HG03159 (cell line): Measurements from ENCODE around the gene CEP72.

Experiments used
- ATAC-seq: cut with Tn5 transposase; IDR thresholded peaks from one replicate; pipeline ENCODE4 v1.9.1; 2021; ENCODE audit warnings: mild to moderate bottlenecking, moderate library complexity; ENCODE audit not compliant: unreplicated experiment

CEP72 gene

DNA sequence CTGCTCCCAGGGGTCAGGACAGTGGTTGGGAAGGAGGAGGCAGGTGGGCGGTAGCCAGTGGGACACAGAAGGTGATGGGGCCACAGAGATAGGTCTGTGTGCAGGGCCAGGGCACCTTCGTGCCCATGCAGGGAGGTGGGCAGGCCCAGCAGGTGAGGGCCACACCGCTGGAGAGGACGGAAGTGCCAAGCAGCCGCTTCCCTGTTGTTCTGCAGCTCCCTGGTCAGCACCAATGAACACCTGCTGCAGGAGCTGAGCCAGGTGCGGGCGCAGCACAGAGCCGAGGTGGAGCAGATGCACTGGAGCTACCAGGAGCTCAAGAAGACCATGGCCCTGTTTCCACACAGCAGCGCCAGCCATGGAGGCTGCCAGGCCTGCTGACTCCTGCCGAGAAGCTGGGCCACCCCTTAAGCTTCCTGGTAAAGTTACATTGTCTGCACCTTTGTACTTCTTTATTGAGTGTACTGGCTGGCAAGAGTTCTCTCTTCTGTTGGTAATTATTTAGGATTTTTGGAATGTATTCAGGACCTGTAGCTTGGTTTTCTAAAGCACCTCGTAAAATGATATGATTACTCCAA, 40.7 kb downstream of the CEP72 start:
- ATAC-seq: no peak

DNA sequence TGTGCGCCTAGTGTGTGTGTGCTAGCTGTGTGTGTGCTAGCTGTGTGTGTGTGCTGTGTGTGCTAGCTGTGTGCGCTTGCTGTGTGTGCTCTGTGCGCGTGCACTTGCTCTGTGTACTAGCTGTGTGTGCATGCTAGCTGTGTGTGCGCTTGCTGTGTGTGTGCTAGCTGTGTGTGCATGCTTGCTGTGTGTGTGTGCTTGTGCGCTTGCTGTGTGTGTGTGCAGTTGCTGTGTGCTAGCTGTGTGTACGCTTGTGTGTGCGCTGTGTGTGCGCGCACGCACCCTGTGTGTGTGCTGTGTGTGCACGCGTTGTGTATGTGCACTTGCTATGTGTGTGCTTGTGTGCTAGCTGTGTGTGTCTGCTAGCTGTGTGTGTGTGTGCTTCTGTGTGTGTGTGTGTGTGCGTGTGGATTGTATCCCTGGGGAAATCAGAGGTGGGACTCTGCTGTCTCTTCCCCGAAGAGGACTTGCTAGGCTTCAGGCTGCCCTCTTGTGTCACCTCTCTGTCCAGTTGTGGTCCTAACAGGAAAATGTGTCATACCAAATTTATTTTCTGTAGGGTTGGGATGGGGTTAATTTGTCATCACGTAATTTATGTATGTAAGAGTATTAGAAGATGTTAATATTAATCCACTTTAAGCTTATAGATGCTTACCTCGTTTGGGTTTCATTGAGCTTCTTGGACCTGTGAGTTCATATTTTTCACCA, 42.1 kb downstream of the CEP72 start:
- ATAC-seq: no peak

DNA sequence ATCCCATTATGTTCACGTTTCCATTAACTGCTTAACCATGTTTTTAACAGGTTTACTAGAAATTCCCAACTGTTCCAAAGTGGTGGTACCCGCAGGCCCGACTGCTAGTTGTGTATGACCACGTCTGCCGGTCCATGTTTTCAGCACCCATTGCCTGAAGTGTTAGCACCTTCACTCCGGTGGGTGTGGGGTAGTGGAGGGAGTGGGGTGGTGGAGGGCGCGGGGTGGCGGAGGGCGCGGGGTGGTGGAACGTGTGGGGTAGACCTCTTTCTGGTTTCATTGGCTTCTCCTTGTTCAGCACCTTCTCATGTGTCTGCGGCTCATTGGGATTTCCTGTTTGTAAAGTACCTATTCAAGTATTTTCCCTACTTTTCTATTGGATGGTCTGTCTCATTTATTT, 43.3 kb downstream of the CEP72 start:
- no peak for ATAC-seq

DNA sequence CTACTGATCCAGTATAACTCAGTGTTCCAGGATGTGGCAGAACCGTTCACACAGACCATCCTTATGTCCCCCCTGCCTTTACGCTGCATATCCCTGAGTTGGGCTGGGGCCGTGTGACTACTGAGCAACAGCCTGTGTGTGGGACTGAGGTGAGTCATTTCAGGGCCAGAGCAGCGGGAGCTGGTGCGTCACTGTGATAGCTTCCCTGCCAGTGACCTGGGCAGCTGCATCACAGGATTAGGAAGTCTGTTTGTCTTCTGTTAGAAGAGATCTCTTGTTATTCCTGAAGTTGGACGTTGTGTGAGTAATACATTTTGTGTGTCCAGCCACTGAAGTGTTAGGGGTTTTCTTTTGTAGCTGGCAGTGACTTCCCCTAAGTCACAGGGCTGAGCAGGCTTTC, 45.4 kb downstream of the CEP72 start:
- no peak for ATAC-seq

DNA sequence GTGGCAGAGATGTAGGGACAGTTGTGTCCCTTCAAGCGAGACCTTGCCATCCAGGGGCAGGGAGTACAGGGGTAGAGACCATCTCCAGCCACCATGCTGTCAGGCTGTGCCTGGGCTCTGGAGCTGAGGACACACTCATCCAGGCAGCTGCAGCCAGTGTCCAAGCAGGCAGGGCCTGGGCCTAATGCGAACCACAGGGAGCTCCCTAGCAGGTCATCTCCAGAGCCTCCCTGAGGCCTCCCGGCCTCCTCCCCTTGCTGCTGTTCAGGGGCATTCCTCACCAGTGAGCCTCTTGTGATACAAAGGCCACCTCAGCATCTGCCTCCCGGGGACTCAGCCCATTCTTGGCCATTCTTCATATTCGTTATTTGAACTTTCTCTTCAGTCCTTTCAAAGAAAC, 46.0 kb downstream of the CEP72 start:
- no peak for ATAC-seq

DNA sequence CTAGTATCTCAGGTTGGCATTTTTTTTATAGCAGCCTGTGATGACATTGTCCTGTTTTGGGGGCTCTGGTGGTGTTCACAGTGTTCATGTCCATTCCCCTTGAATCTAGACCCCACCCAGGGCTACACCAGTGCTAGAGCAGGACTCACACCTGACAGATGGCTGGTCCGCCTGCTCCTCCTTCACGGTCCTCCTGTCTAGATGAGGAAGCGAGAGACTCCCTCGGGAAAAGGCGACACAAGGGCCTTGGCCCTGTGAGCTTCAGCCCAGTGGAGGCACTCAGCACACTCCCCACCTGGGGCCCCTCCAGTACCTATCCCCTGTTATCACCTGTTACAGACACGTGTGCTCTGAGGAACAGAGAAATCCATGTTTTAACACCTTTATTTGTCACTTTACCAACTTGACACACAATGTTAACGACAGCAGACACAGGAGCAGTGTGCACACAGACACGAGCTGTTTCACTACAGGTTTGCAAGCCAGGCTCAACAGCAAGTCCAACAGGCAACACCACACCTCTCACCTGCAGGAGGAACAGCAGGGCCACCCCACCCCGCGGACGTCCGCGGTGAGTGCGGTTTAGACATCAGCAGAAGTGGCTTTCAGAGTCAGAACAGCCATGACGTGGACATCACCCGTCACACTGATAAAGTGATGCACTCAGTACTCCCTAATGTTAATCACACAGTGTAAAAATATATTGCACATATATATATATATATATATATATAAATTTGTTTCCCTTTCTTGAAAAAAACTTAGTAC, 47.5 kb downstream of the CEP72 start:
- ATAC-seq: no peak

DNA sequence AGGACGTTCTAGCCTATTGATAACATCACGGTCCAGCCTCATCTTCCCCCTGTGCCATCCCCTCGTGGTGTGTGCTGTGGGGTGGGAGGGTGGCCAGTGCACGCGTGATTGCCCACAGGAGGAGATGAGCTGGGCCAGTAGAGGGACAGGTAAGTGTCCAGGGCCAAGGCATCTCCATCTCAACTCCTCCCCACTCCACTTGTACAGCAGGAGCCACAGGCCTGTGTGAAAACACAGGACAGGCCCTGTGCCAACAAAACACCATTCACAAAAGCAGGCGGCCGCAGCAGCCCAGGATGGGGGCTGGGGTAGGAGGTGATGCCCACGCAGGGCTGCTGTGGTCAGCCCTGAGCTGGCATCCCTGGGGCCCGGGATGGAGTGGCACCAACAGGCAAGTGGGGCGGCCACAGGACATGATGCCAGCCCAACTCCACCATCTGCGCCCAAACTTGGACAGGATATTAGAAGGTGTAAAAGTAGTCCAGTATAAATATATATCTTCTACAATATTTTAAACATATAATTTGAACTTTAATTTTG, 48.4 kb downstream of the CEP72 start:
- ATAC-seq: no peak

DNA sequence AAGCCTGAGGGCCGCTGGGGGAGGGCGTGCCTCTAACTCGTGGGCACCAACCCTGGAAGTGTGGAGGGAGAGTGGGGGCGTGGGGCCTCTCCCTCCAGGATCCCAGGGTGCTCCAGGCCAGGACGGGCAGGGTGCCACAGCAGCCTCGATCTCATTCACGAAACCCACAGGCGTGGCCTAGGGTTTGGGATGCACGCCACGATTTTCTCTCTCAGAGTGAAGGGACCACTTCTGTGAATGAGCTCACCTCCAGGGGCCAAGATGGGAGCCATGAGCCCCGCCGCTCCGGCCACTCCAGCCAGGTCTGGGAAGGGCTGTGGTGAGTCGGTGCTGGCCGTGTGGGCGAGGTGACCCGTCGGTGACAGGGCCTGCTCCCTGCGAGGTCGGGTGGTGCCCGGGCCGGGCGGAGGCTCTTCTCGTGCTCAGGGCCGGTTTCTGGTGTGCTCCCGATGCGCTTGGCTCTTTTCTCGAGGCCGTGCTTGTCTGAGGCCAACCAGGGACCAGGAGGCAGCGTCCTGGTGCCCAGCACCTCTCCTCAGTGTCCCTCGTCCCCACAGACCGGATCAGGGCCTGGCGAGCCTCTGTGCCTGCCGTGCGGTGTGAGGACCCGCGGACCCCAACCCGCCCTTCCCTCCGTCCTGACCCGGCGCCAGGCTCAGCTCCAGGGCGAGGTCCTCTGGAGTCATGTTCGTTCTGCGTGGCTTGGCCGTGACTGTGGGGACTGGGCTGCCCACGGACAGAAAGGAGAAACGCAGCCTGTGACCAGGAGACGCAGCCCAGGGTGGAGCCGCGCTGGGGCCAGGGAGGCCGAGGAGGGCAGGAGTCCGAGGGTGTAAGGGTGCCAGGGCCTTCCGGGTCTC, 50.0 kb downstream of the CEP72 start:
- ATAC-seq: no peak

DNA sequence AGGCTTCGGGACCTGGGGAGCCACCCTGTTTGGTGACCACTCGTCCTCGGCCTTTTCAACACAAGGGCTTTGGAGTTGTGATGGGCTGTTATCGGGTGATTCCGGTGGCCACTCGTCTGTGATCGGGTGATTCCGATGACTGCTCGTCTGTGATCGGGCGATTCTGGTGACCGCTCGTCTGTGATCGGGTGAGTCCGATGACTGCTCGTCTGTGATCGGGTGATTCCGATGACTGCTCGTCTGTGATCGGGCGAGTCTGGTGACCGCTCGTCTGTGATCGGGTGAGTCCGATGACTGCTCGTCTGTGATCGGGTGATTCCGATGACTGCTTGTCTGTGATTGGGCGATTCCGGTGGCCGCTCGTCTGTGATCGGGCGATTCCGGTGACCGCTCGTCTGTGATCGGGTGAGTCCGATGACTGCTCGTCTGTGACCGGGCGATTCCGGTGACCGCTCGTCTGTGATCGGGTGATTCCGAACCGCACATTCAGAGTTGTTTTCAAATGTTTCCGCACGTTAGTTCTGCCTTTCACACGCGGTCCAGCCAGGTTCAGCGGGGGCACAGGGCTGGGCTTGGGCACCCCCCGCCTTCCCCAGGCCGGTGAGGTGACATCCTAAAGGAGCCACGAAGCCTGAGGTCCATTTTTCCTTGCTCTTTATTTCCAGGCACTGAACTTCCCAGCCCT, 50.8 kb downstream of the CEP72 start:
- ATAC-seq: no peak

DNA sequence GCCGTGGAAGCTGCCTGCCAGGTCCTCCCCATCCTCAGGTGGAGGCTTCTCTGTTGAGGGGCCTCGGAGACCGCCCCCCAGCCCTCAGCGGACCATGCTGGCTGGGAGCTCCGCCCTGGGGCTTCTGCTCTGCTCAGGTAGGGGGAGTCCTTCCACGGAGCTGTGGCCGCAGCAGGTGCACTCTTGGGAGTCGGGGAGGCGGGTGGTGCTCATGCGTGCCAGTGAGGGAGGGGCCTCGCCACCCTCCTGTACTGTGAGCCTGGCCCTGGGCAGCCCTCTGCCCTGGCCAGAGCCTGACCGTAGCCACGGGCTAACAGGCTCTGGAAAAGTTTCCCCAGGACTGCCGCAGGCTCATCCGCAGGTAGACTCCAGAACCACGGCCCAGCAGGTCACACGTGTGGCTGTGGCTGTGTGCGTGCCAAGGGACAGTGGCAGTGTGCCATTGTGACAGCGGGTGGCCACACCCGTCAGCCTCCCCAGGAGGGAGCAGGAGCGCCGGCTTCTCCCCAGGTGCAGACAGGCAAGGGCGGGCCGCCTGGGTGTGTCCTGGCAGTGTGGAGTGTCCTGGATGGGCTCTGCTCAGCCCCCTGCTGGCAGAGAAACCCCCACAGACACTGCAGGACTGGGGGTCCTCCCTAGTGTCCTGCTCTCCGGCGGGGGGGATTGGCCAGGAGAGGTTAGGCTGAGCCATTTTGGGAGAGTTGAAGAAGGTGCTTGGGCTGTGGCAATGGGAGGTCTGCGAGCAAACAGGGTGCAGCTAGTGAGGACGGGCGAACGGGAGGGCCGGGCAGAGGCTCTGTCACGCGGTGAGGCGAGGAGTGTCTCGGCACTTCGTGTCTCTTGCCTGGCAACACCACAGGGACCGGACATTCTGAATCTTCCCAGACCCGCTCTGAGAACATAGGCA, 51.5 kb downstream of the CEP72 start:
- no peak for ATAC-seq

DNA sequence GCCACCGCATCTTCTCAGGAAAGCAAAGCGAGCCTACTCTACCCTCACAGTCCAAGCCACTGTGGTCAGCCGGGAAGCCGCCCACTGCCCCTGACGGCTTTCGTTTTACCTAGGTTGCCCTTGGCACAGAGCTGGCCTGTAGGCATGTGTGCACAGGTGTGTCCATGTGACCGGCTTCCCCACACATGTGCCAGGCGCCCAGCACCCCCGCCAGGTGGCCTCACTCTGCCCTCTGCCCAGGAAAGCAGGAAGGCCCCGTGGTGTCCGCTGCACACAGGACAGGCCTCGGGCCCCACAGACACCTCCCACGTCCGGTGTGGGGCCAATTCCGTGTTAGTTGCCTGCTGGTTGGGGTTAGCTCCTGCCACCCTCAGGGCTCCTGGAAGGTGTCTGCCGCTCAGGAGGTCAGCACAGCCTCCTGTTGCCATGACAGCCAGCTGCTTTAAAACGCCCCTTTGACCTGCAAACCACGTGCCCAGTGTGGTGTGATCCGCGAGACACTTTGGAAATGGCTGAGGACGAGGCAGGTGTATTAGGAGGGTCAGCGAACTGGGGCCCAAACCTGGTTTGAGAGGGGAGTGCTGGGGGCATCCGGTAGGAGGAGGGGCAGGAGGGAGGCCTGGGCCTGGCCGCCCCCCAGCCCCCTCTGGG, 52.3 kb downstream of the CEP72 start:
- ATAC-seq: no peak

DNA sequence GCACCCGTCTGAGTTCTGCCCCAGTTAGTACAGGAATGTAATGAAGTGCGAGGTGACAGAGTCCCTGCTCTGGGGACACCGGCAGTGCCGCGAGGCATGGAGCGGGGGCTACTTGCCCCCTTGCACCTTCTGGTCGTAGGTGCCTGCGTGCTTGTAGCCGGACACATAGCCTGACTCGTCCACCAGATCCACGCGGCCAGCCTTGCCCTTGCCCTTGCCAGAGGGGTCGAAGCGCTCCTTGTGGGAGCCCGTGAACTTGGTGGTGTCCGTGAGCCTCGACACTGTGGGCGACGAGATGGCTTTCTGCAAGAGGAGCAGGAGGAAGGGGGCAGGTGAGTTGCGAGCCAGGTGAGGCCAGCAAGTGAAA, 52.8 kb downstream of the CEP72 start:
- no peak for ATAC-seq

DNA sequence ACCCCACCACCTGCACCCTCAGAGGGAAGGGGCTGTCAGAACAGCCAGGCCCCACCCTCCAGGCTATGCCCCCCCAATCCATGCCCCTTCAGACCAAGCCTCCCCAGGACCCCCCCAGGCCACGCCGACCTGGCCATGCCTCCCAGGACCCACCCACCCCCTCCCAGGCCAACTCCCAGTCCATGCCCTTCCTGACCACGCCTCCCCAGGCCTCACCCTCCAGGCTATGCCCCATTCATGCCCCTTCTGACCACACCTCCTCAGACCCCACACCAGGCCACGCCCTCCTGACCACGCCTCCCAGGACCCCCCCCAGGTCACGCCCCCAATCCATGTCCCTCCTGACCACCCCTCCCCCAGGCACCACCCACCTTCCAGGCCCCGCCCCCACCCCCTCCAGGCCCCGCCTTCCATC, 53.4 kb downstream of the CEP72 start:
- ATAC-seq: no peak

DNA sequence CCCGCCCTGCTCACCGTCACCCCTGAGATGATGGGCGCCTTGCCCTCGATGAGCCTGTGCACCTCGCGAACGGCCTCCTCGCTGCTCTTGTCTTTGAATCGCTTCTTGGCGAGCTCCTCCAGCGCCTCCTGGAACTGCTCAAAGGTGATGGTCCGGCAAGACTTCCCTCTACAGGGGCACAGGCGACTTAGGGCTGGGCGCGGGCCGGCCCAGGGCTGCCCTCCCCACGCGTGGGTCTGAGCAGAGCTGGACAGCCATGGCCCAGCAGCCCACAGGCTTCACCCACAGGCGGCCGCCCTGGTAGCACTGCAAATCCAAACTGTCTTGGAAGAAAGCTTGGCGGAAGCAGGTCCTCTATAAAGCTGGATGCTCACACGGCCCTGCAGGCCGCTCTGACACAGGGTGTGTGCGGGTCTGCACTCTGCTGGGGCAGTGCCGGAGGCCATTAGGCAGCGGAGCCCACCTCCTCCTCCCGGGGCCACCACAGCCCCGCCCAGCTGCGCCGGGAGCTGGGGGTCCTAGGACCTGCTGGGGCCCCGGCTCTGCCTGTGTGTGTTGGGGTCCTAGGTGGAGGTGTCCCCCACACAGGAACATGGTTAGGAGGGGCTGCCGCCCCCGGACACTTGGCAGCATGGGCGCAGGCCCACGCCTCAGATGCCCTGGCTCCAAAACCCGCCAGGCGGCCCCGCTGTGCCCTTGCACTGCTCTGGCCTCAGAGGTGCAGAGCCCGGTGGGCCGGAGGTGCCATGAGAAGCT, 54.0 kb downstream of the CEP72 start:
- ATAC-seq: no peak

DNA sequence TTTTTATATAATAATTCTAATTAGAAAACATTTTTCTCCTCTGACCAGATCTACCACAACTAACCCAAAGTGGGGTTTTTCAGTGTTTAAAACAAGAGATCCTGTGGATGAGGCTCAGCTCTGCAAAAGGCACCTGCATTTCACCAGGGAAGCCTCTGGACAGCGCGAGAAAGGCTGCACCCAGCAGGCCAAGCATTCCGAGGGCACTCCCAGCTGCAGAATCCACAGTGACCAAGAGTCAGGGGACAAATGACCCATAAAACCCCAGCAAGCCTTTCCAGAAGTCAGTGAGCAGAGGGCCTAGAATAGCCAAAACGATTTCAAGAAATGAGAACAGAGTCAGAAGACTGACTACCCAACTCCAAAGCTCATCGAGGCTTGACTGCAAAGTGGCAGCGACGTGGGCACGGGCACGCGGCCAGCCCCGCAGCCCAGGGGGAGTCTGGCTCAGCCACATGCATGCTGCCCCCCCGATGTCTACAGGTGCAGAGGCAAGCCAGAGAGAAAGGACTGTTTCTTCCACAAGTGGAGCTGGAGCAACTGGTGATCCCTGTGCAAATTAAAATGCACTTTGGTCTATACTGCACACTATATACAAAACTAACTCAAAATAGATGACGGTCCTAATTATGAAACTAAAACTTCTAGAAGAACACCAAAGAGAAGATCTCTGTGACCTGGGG, 54.8 kb downstream of the CEP72 start:
- no peak for ATAC-seq

DNA sequence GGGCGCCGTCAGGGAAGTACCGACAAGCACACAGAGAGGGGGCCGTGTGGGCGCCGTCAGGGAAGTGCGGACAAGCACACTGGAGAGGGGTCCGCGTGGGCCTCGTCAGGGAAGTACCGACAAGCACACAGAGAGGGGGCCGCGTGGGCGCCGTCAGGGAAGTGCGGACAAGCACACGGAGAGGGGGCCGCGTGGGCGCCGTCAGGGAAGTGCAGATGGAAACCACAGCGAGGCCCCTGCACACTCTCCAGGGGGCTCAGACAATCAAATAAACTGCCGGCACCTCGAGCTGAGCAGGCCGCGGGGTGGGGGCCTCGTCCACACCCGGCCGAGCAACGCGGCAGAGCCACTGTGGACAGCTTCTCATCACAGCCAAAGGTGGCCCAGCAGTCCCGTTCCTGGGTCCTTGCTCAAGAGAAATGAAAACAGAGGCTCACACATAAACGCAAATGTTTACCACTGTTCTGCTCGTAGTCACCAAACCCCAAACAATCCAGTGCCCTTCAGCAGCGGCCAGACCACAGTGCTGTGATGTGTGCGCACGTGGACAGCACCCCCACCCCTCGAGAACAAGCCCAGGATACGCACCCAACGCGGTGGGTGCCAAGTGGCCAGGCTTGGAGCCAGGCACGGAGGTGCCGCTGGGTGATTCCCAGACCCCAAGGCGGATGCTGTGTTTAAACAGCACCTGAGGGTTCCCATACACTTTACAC, 56.3 kb downstream of the CEP72 start:
- ATAC-seq: no peak
